ENCODE results near the gene STAG3. TPM values are rescaled to one million over a fixed set of nuclear protein-coding genes. Genes with fewer than 3 reads are reported as not detected.
"Not testable (repeated sequence)": the region's sequence is repeated elsewhere in the genome, so short reads cannot be mapped to it uniquely, and the experiment has no call there.

STAG3 gene
- total RNA-seq, 4 donors from 2014 or later: 0.49 to 2.5 TPM; not detected in 2

DNA sequence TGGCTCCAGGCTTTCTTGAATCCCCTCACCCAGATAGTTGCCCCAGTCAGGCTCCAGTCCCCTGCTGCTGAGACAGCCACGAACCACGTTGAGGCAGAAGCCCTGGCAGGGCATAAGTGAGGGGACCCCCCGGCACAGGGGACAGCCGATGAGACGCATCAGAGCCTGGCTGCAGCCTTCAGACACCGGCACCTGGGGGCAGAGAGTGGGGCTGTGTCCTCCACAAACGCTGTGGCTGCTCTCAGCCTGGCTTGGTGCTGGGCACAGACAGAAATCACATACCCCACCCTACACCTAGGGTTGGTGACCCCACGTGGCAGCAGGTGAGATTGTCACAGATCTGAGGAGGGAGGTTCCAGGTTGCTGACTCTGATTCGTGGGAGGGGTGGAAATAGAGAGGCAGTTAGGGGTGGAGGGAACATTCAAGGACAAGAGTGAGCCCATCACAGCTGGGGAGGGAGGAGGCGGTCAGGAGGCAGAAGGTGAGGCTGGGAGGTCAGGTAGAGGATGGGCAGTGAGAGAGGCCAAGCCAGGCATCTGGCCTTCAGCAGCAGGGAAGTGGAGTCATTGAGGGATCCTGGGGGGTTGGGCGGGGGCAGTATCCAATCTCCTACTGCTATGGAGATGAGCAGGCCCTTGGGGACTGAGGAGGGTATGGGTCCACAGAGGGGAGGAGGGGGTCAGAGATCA is 3.8 kb upstream of the STAG3 start:
- Histone ChIP-seq H3K4me3 (no peak overlapping the region), H3K9me3 (no peaks in the 10 kb centered on the region), H3K4me1 (peaks cover 0 to 8% of the 10 kb centered on the region in 2 donors), H3K27me3 (no peaks in the 10 kb centered on the region), H3K27ac (no peak overlapping the region), H3K36me3 (no peaks in the 10 kb centered on the region)
- intact Hi-C loops (cut with DNase I; ENCODE audit: low total_unique reads): no loop called here
- no peak for DNase-seq
- TF ChIP-seq CTCF (IDR thresholded peaks at IDR 0.05) (no peak), POLR2A (IDR thresholded peaks at IDR 0.05) (no peak)

GRCh38 chr7:100174582-100174981 is 3.1 kb upstream of the STAG3 start:
- no peak for DNase-seq
- H3K36me3 ChIP-seq: no peaks in the 10 kb centered on the region
- peaks cover 0 to 8% of the 10 kb centered on the region in 2 donors for H3K4me1 ChIP-seq
- no peak overlapping the region for H3K27ac ChIP-seq
- TF ChIP-seq POLR2A (IDR thresholded peaks at IDR 0.05) (no peak), CTCF (IDR thresholded peaks at IDR 0.05) (no peak)
- intact Hi-C loops (cut with DNase I; ENCODE audit: low total_unique reads): no loop called here
- no peaks in the 10 kb centered on the region for H3K27me3 ChIP-seq
- no peaks in the 10 kb centered on the region for H3K9me3 ChIP-seq
- no peak overlapping the region for H3K4me3 ChIP-seq

DNA sequence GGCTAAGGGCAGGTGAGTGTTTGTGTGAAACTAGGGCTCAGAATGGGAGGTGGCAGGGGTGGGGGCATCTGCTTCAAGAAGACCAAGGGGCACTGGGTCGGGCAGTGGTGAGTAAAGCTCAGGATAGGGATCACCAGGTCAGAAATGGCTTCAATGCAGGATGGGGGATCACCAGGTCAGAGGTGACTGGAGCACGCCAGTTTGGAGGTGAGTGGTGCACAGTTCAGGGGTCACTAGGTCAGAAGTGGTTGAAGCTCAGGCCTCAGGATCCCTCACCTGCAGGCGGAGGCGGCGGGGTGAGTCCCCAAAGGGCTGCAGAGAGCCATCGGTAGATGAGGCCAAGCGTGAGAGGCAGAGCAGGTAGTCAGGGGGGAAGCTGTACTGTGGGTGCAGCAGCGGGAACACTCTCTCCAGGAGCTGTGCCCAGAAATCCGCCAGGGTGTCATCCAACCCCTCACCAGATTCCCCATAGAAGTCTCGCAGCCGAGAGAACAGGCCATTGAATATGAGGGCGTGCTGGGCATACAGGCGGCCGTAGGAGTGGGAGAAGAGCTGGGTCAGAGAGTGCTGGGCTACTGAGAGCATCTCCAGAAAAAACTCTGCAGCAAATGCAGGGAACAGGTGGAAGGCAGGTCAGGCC is 2.3 kb upstream of the STAG3 start:
- Histone ChIP-seq H3K36me3 (no peaks in the 10 kb centered on the region), H3K4me1 (peaks cover 0 to 8% of the 10 kb centered on the region in 2 donors), H3K9me3 (no peaks in the 10 kb centered on the region), H3K27me3 (no peaks in the 10 kb centered on the region), H3K27ac (no peak overlapping the region), H3K4me3 (no peak overlapping the region)
- TF ChIP-seq CTCF (IDR thresholded peaks at IDR 0.05) (no peak), POLR2A (IDR thresholded peaks at IDR 0.05) (no peak)
- intact Hi-C loops (cut with DNase I; ENCODE audit: low total_unique reads): no loop called here
- DNase-seq: no peak

GRCh38 chr7:100176096-100177044 is 1.3 kb upstream of the STAG3 start:
- peak overlapping the region in 1 of 2 donors; percentile 63 for H3K27ac ChIP-seq
- peak overlapping the region; percentile 33 to 34 for H3K4me3 ChIP-seq
- H3K36me3 ChIP-seq: no peaks in the 10 kb centered on the region
- intact Hi-C loops (cut with DNase I; ENCODE audit: low total_unique reads): no loop called here
- TF ChIP-seq POLR2A (IDR thresholded peaks at IDR 0.05) (no peak), CTCF (IDR thresholded peaks at IDR 0.05) (no peak)
- H3K27me3 ChIP-seq: no peaks in the 10 kb centered on the region
- H3K9me3 ChIP-seq: no peaks in the 10 kb centered on the region
- no peak for DNase-seq
- H3K4me1 ChIP-seq: peaks cover 0 to 3% of the 10 kb centered on the region in 2 donors

- intact Hi-C loops (cut with DNase I; ENCODE audit: low total_unique reads); H3K27me3 ChIP-seq; DNase-seq; H3K4me3 ChIP-seq; H3K36me3 ChIP-seq; H3K27ac ChIP-seq; H3K9me3 ChIP-seq; H3K4me1 ChIP-seq: not testable (repeated sequence)
Measured at GRCh38 chr7:100180084-100180483, 2.4 kb downstream of the STAG3 start.

DNA sequence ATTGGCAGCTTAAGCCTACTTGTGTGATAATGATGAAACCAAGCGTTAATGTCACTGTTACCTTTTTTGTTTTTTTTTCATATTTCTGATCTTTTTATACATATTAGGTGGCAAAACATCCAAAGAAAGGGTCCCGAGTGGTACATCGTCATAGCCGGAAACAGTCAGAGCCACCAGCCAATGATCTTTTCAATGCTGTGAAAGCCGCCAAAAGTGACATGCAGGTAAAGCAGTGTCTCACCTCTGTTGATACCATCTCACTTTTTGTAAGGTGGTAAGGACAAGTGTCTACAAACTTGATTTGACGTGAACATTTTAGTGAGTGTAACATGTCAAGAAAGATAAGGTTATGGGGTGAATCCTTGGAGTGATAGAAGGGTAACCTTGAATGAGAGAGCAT is 4.9 kb downstream of the STAG3 start:
- DNase-seq; intact Hi-C loops (cut with DNase I; ENCODE audit: low total_unique reads); H3K36me3 ChIP-seq; H3K4me1 ChIP-seq; H3K4me3 ChIP-seq; H3K27ac ChIP-seq; H3K9me3 ChIP-seq; H3K27me3 ChIP-seq: not testable (repeated sequence)

DNA sequence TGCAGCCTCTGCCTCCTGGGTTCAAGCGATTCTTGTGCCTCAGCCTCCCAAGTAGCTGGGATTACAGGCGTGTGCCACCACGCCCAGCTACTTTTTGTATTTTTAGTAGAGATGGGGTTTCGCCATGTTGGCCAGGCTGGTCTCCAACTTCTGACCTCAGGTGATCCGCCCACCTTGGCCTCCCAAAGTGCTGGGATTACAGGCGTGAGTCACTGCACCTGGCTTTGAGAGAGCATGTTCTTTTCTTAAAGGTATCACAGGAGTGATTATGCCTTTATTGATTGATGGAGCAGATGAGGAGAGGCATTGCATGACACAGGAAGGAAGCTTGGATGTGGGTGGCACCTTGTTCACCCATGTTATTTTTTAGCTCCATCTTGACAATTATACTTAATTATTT is 5.4 kb downstream of the STAG3 start:
- H3K27me3 ChIP-seq; H3K4me3 ChIP-seq; DNase-seq; H3K27ac ChIP-seq; H3K36me3 ChIP-seq; H3K9me3 ChIP-seq; intact Hi-C loops (cut with DNase I; ENCODE audit: low total_unique reads); H3K4me1 ChIP-seq: not testable (repeated sequence)
